Skeletal muscle cell (primary cell): Measurements from ENCODE around the gene CCP110.
"Not testable (repeated sequence)": the region's sequence is repeated elsewhere in the genome, so short reads cannot be mapped to it uniquely, and the experiment has no call there.

ENCODE experiments used
- DNase-seq: peaks from one replicate; pipeline ENCODE4 v3.0.0-alpha.2; 2010; ENCODE audit warnings: low read depth
- H3K4me3 ChIP-seq: 2 replicates; pipeline ENCODE4 v1.5.1; 2011; ENCODE audit warnings: low read depth, mild to moderate bottlenecking, control low read depth, low read length, moderate library complexity

Gene CCP110

GRCh38 chr16:19540241-19540970, 16.7 kb downstream of the CCP110 start:
- no peak for DNase-seq
- no peak overlapping the region for H3K4me3 ChIP-seq

GRCh38 chr16:19542138-19542821, 18.5 kb downstream of the CCP110 start:
- no peak overlapping the region for H3K4me3 ChIP-seq
- no peak for DNase-seq

DNA sequence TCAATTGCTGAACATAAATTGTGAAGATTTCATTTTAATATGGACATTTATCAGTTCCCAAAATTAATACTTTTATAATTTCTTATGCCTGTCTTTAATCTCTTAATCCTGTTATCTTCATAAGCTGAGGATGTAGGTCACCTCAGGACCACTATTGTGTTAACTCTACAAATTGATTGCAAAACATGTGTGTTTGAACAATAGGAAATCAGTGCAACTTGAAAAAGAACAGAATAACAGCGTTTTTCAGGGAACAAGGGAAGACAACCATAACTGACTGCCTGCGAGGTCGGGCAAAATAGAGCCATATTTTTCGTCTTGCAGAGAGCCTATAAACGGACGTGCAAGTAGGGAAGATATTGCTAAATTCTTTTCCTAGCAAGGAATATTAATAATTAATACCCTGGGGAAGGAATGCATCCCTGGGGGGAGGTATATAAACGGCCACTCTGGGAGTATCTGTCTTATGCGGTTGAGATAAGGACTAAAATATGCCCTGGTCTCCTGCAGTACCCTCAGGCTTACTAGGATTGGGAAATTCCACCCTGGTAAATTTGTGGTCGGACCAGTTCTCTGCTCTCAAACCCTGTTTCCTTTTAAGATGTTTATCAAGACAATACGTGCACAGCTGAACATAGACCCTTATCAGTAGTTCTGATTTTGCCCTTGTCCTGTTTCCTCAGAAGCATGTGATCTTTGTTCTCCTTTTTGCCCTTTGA, 19.7 kb downstream of the CCP110 start:
- DNase-seq, H3K4me3 ChIP-seq: not testable (repeated sequence)

- no peak for DNase-seq
- H3K4me3 ChIP-seq, result no peak overlapping the region
Observed at GRCh38 chr16:19548144-19548543, 24.4 kb downstream of the CCP110 start.

GRCh38 chr16:19549673-19550072, 25.9 kb downstream of the CCP110 start:
- no peak overlapping the region for H3K4me3 ChIP-seq
- DNase-seq, result no peak

GRCh38 chr16:19555186-19555937, 31.6 kb downstream of the CCP110 start, which contains the start of gene VPS35L:
VPS35L (plus strand) TSS chr16:19555703; CDS start chr16:19555730, 27 bp downstream.
- H3K4me3 ChIP-seq, result peak within 1 kb of the TSS; percentile 88
- peak; percentile 95 for DNase-seq

- no peak for DNase-seq
- peak overlapping the region; percentile 88 for H3K4me3 ChIP-seq
Observed at GRCh38 chr16:19555938-19556771, 32.4 kb downstream of the CCP110 start.

- peak; percentile 14 for DNase-seq
- no peak overlapping the region for H3K4me3 ChIP-seq
Observed at GRCh38 chr16:19559242-19559910, 35.6 kb downstream of the CCP110 start.

DNA sequence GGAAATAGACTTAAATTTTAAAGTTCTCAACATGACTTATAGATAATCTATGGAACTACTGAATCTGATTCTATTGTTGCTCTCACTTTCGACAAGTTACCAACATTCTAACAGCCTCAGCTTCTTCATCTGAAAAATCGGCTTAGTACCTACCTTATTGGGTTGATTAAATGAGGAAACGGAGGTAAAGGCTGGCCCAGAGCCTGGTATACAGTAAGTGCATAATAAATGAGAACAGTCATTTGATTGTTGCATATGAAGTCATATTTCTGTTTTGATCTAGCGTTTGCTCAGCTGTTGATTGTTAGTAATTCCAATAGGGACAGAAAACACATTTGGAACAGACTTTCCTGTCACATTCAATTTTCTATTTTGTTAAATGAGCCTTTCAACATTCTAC, 36.3 kb downstream of the CCP110 start:
- H3K4me3 ChIP-seq, result no peak overlapping the region
- DNase-seq, result no peak

- H3K4me3 ChIP-seq, result no peak overlapping the region
- no peak for DNase-seq
Observed at GRCh38 chr16:19563377-19563776, 39.6 kb downstream of the CCP110 start.

GRCh38 chr16:19566362-19566761, 42.6 kb downstream of the CCP110 start:
- H3K4me3 ChIP-seq, result no peak overlapping the region
- DNase-seq, result no peak

GRCh38 chr16:19567560-19567959, 43.8 kb downstream of the CCP110 start:
- no peak overlapping the region for H3K4me3 ChIP-seq
- no peak for DNase-seq

GRCh38 chr16:19573997-19574396, 50.3 kb downstream of the CCP110 start:
- no peak overlapping the region for H3K4me3 ChIP-seq

DNA sequence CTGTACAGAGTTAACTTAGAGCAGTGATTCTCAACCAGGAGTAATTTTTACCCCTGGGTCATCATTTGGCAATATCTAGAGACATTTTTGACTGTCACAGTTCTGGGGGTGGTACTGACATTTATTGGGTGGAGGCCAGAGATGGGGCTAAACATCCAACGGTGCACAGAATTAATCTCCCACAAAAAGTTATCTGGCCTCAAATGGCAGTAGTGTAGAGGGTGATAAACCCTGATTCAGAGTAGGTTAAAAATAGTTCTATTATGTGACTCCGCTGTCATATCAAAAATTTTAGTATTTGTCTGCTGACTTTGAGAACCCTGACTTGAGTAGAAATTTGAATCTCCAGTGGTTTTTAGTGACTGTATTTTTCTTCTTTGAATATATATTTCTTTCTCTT, 50.9 kb downstream of the CCP110 start:
- H3K4me3 ChIP-seq, result no peak overlapping the region
- no peak for DNase-seq

More at GRCh38 chr16:19573997-19574396, 50.3 kb downstream of the CCP110 start:
- DNase-seq, result no peak

GRCh38 chr16:19578378-19578971, 54.7 kb downstream of the CCP110 start:
- H3K4me3 ChIP-seq, result no peak overlapping the region

GRCh38 chr16:19582050-19582831, 58.5 kb downstream of the CCP110 start:
- DNase-seq, result no peak
- no peak overlapping the region for H3K4me3 ChIP-seq

More at GRCh38 chr16:19578378-19578971, 54.7 kb downstream of the CCP110 start:
- DNase-seq, result no peak

GRCh38 chr16:19583665-19584300, 60.0 kb downstream of the CCP110 start:
- no peak for DNase-seq
- H3K4me3 ChIP-seq, result no peak overlapping the region
